T-cell (primary cell): ENCODE measurements around the gene VPS13D. TPM values are rescaled to one million over a fixed set of nuclear protein-coding genes. Genes with fewer than 3 reads are reported as not detected.
A peak's percentile ranks its signal among the peaks of the same experiment; 100 is the strongest.

Source experiments
- ATAC-seq, 4 experiments: fragments of 200-7000 bp in 3 of 4; fragments of 150-1000 bp in 1 of 4; cut with Tn5 transposase; replicated peaks in 1 of 4; 1 replicate in 3 of 4; 2 replicates in 1 of 4; pipeline ENCODE4 v1.10.0; 2021; ENCODE audit warnings: moderate library complexity in 3 of 4, mild to moderate bottlenecking in 2 of 4, moderate number of reproducible peaks in 1 of 4
- CTCF ChIA-PET, 2 donors: fragments of 300-600 bp; sonication (Branson Sonifier 250); formaldehyde crosslinking; loops; one replicate each; lab custom pipeline; 2022; ENCODE audit warnings: antibody characterized with exemption in 2 of 2; lab: Charles Lee
- POLR2A ChIA-PET, 2 donors: fragments of 300-600 bp; sonication (Branson Sonifier 250); formaldehyde crosslinking; loops; one replicate each; lab custom pipeline; 2022; ENCODE audit warnings: antibody characterized with exemption in 2 of 2; lab: Charles Lee
- DNase-seq, 35 experiments: peaks; one replicate each; pipeline versions ENCODE4 v3.0.0 to v3.0.0-alpha.2; 2013 to 2023
- H3K27ac ChIP-seq: one replicate; pipeline ENCODE4 v1.5.1; 2013; ENCODE audit warnings: low read length
- H3K27me3 ChIP-seq, 2 experiments: replicated peaks in 1 of 2; 1 replicate in 1 of 2; 2 replicates in 1 of 2; pipeline versions ENCODE4 v1.6.1 to v1.7.0; 2013; ENCODE audit warnings: low read length in 1 of 2, mixed read lengths in 1 of 2; ENCODE audit not compliant: control insufficient read depth in 2 of 2, insufficient read depth in 2 of 2; ENCODE audit errors: extremely low read depth in 1 of 2
- H3K36me3 ChIP-seq, 2 donors: 1 replicate in 1 of 2; 2 replicates in 1 of 2; pipeline versions ENCODE4 v1.6.1 to v1.7.0; 2013; ENCODE audit warnings: low read length in 1 of 2; ENCODE audit not compliant: control insufficient read depth in 2 of 2, insufficient read depth in 1 of 2; ENCODE audit errors: extremely low read depth in 1 of 2
- H3K4me1 ChIP-seq, 2 experiments: 1 replicate in 1 of 2; 2 replicates in 1 of 2; pipeline versions ENCODE4 v1.6.1 to v1.7.0; 2013; ENCODE audit warnings: low read length in 2 of 2, mixed read lengths in 1 of 2; ENCODE audit not compliant: insufficient read depth in 2 of 2, control insufficient read depth in 1 of 2; ENCODE audit errors: extremely low read depth in 1 of 2
- H3K4me3 ChIP-seq, 2 donors: 1 replicate in 1 of 2; 2 replicates in 1 of 2; pipeline versions ENCODE4 v1.5.1 to v1.7.0; 2013; ENCODE audit warnings: mild to moderate bottlenecking in 2 of 2, low read length in 1 of 2, moderate library complexity in 1 of 2; ENCODE audit not compliant: control insufficient read depth in 1 of 2; ENCODE audit errors: extremely low read depth in 1 of 2
- H3K9me3 ChIP-seq: 2 replicates; pipeline ENCODE4 v1.7.0; 2013
- H3K27ac Mint-ChIP-seq, 2 donors: one replicate each; pipeline ENCODE4 v1.8.0; 2020 to 2021; ENCODE audit warnings: mild to moderate bottlenecking in 2 of 2, mixed read lengths in 2 of 2
- H3K27me3 Mint-ChIP-seq, 2 donors: one replicate each; pipeline ENCODE4 v1.8.0; 2021 to 2022; ENCODE audit warnings: mixed read lengths in 2 of 2
- H3K36me3 Mint-ChIP-seq: one replicate; pipeline ENCODE4 v1.8.0; 2021; ENCODE audit warnings: mixed read lengths
- H3K4me1 Mint-ChIP-seq, 3 donors: one replicate each; pipeline ENCODE4 v1.8.0; 2020 to 2022; ENCODE audit warnings: mixed read lengths in 3 of 3, mild to moderate bottlenecking in 1 of 3
- H3K4me3 Mint-ChIP-seq, 3 donors: one replicate each; pipeline ENCODE4 v1.8.0; 2020 to 2022; ENCODE audit warnings: mild to moderate bottlenecking in 3 of 3, mixed read lengths in 3 of 3, moderate library complexity in 3 of 3
- H3K9me3 Mint-ChIP-seq, 3 donors: one replicate each; pipeline ENCODE4 v1.8.0; 2020 to 2022; ENCODE audit warnings: mixed read lengths in 3 of 3
- WGBS: methylation state at CpG from one replicate; pipeline ENCODE4 v1.1.5; 2013; ENCODE audit warnings: missing lambda C conversion rate; ENCODE audit not compliant: insufficient coverage; 5-methylcytosine and 5-hydroxymethylcytosine counted together
- total RNA-seq, 35 experiments: library from RNA in 6 of 35; stranded (reverse) in 6 of 35; fragments of 120-200 nt in 1 of 35; gene quantifications; one replicate each; pipeline versions ENCODE4 v1.2.1 to v1.2.4 and lab custom pipeline; 2013 to 2026

The VPS13D gene
- total RNA-seq, 5 donors from 2014 or later (not counting 1 experiment from before 2014, with no cell fraction given) = 73.5 to 85.9 (median 75.8) TPM

- no peak overlapping the region for H3K4me3 ChIP-seq
- Mint-ChIP-seq H3K36me3 (peaks cover 30% of the 10 kb centered on the region), H3K27ac (peak overlapping the region; percentile 1 to 37), H3K4me3 (no peak overlapping the region), H3K9me3 (no peaks in the 10 kb centered on the region), H3K4me1 (peaks cover 57 to 77% (median 70%) of the 10 kb centered on the region in 3 donors), H3K27me3 (no peaks in the 10 kb centered on the region)
- H3K36me3 ChIP-seq = peaks cover 4 to 43% of the 10 kb centered on the region in 2 donors
- no peak for DNase-seq
- POLR2A ChIA-PET = no interaction called here
- H3K9me3 ChIP-seq = no peaks in the 10 kb centered on the region
- H3K27ac ChIP-seq = no peak overlapping the region
- no peaks in the 10 kb centered on the region for H3K27me3 ChIP-seq
- H3K4me1 ChIP-seq = peaks cover 18 to 76% of the 10 kb centered on the region in 2 experiments
- no peak for ATAC-seq
- 90% methylated on average over 16 of the region's 17 CpGs for WGBS
- CTCF ChIA-PET = interaction anchor here in 1 of 2 donors (0.7 to 5.3 kb wide), 2 partner anchors 11 to 83 kb away, joined by 3 to 74 read pairs; no protein-coding TSS in a partner anchor
Measured at GRCh38 chr1:12206792-12207424, 22.9 kb upstream of the VPS13D start.

GRCh38 chr1:12208271-12208670 lies 21.6 kb upstream of the VPS13D start:
- Mint-ChIP-seq H3K4me1 (peaks cover 47 to 73% (median 65%) of the 10 kb centered on the region in 3 donors), H3K4me3 (no peak overlapping the region), H3K36me3 (peaks cover 21% of the 10 kb centered on the region), H3K27me3 (no peaks in the 10 kb centered on the region), H3K9me3 (no peaks in the 10 kb centered on the region), H3K27ac (peak overlapping the region; percentile 72 to 73)
- Histone ChIP-seq H3K36me3 (peaks cover 0 to 31% of the 10 kb centered on the region in 2 donors), H3K9me3 (no peaks in the 10 kb centered on the region), H3K27me3 (no peaks in the 10 kb centered on the region), H3K4me3 (no peak overlapping the region), H3K4me1 (peaks cover 18 to 65% of the 10 kb centered on the region in 2 experiments), H3K27ac (peak overlapping the region; percentile 32)
- ATAC-seq = no peak
- WGBS = 40% methylated on average over 1 of the region's 6 CpGs
- ChIA-PET CTCF (interaction anchor here (0.7 to 5.3 kb wide), 7 partner anchors 10 to 86 kb away, joined by 3 to 74 read pairs (median 3); no protein-coding TSS in a partner anchor), POLR2A (no interaction called here)
- no peak for DNase-seq

- no peaks in the 10 kb centered on the region for H3K27me3 Mint-ChIP-seq
Measured at GRCh38 chr1:12208764-12209494, 20.9 kb upstream of the VPS13D start.

GRCh38 chr1:12209495-12209832 lies 20.4 kb upstream of the VPS13D start:
- Mint-ChIP-seq H3K36me3 (peaks cover 17% of the 10 kb centered on the region), H3K27ac (peak overlapping the region; percentile 72 to 73), H3K9me3 (no peaks in the 10 kb centered on the region), H3K4me3 (peak overlapping the region in 1 of 3 donors; percentile 48), H3K4me1 (peaks cover 35 to 61% (median 53%) of the 10 kb centered on the region in 3 donors), H3K27me3 (no peaks in the 10 kb centered on the region)
- Histone ChIP-seq H3K27ac (peak overlapping the region; percentile 32), H3K36me3 (peaks cover 0 to 23% of the 10 kb centered on the region in 2 donors), H3K4me1 (peaks cover 18 to 53% of the 10 kb centered on the region in 2 experiments), H3K4me3 (no peak overlapping the region), H3K27me3 (no peaks in the 10 kb centered on the region), H3K9me3 (no peaks in the 10 kb centered on the region)
- WGBS = 71% methylated on average over 3 of the region's 3 CpGs
- ATAC-seq (no peak), DNase-seq (no peak)
- ChIA-PET POLR2A (interaction anchor here in 1 of 2 donors (0.6 kb wide), 1 partner anchor 115 kb away, joined by 3 read pairs; no protein-coding TSS in a partner anchor), CTCF (interaction anchor here (1.5 to 5.3 kb wide), 3 partner anchors 30 to 86 kb away, joined by 3 to 74 read pairs (median 17); no protein-coding TSS in a partner anchor)

More at GRCh38 chr1:12208764-12209494, 20.9 kb upstream of the VPS13D start:
- Histone ChIP-seq H3K36me3 (peaks cover 0 to 25% of the 10 kb centered on the region in 2 donors), H3K4me3 (no peak overlapping the region), H3K9me3 (no peaks in the 10 kb centered on the region), H3K27ac (peak overlapping the region; percentile 32), H3K27me3 (no peaks in the 10 kb centered on the region), H3K4me1 (peaks cover 18 to 58% of the 10 kb centered on the region in 2 experiments)
- peak overlapping the region; percentile 72 to 73 for H3K27ac Mint-ChIP-seq
- ChIA-PET POLR2A (no interaction called here), CTCF (interaction anchor here (0.7 to 5.3 kb wide), 8 partner anchors 11 to 87 kb away, joined by 3 to 74 read pairs (median 4); no protein-coding TSS in a partner anchor)
- peak; percentile 61 to 73 (median 68) for ATAC-seq
- DNase-seq = peak; percentile 52 to 91 (median 80)
- peaks cover 40 to 66% (median 58%) of the 10 kb centered on the region in 3 donors for H3K4me1 Mint-ChIP-seq
- H3K4me3 Mint-ChIP-seq = peak overlapping the region in 1 of 3 donors; percentile 44
- peaks cover 17% of the 10 kb centered on the region for H3K36me3 Mint-ChIP-seq
- no peaks in the 10 kb centered on the region for H3K9me3 Mint-ChIP-seq
- 39% methylated on average over 14 of the region's 14 CpGs for WGBS

GRCh38 chr1:12215118-12215961 lies 14.5 kb upstream of the VPS13D start:
- Histone ChIP-seq H3K27me3 (peaks cover 0 to 5% of the 10 kb centered on the region in 2 experiments), H3K9me3 (no peaks in the 10 kb centered on the region), H3K27ac (no peak overlapping the region), H3K36me3 (no peaks in the 10 kb centered on the region), H3K4me1 (peaks cover 8 to 18% of the 10 kb centered on the region in 2 experiments), H3K4me3 (no peak overlapping the region)
- H3K27me3 Mint-ChIP-seq = no peaks in the 10 kb centered on the region
- no peaks in the 10 kb centered on the region for H3K9me3 Mint-ChIP-seq
- no peak overlapping the region for H3K27ac Mint-ChIP-seq
- CTCF ChIA-PET = interaction anchor here in 1 of 2 donors (1.1 kb wide), 1 partner anchor 91 kb away, joined by 3 read pairs; no protein-coding TSS in a partner anchor
- H3K36me3 Mint-ChIP-seq = no peaks in the 10 kb centered on the region
- no peak for ATAC-seq
- WGBS = 90% methylated on average over 9 of the region's 12 CpGs
- peaks cover 6 to 20% (median 18%) of the 10 kb centered on the region in 3 donors for H3K4me1 Mint-ChIP-seq
- POLR2A ChIA-PET = interaction anchor here in 1 of 2 donors (0.5 kb wide), 1 partner anchor 12 kb away, joined by 4 read pairs; no protein-coding TSS in a partner anchor
- no peak for DNase-seq
- H3K4me3 Mint-ChIP-seq = no peak overlapping the region
